Measurements from ENCODE around the gene RHOF.
"Not testable (repeated sequence)": the region's sequence is repeated elsewhere in the genome, so short reads cannot be mapped to it uniquely, and the experiment has no call there.

DNA sequence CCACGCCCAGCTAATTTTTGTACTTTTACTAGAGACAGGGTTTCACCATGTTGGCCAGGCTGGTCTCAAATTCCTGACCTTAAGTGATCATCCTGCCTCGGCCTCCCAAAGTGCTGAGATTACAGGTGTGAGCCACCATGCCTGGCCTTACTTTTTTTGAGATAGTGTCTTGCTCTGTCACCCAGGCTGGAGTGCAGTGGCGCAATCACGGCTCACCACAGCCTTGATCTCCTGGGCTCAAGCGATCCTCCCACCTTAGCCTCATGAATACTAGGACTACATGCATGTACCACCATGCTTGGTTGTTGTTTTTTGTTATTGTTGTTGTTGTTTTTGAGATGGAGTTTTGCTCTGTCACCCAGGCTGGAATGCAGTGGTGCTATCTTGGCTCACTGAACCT is 47.9 kb downstream of the RHOF start:
- not testable (repeated sequence) for TF ChIP-seq EZH2 (IDR thresholded peaks at IDR 0.05; ENCODE audit: insufficient read depth, poor library complexity, severe bottlenecking); EZH2phosphoT487 (IDR thresholded peaks at IDR 0.05; ENCODE audit: insufficient read depth, low read depth)
